IMR-90 (cell line): ENCODE measurements around the gene RBMS2. TPM values are rescaled to one million over a fixed set of nuclear protein-coding genes. Genes with fewer than 3 reads are reported as not detected.

ENCODE experiments used
- ATAC-seq: fragments of 200-7000 bp; cut with Tn5 transposase; 2 replicates; pipeline ENCODE4 v1.9.1; 2020; ENCODE audit warnings: low read depth, mild to moderate bottlenecking, moderate library complexity
- BruUV-seq: library from RNA; stranded (reverse); fragments of 400-500 nt; replicated peaks from 2 replicates; lab custom pipeline; 2021; lab: Mats Ljungman, UMichigan
- CTCF ChIA-PET: fragments of 300-600 bp; formaldehyde crosslinking; extraction: SDS; loops from one replicate; lab custom pipeline; 2021; ENCODE audit warnings: antibody characterized with exemption; lab: Yijun Ruan, JAX
- POLR2A ChIA-PET: fragments of 300-600 bp; sonication (Branson Sonifier 250); formaldehyde crosslinking; loops from one replicate; lab custom pipeline; 2022; ENCODE audit warnings: antibody characterized with exemption; ENCODE audit not compliant: unreplicated experiment; lab: Charles Lee
- DNase-seq: peaks from one replicate; pipeline ENCODE4 v3.0.0; 2013
- H2AFZ ChIP-seq: replicated peaks from 2 replicates; pipeline ENCODE3; 2013; ENCODE audit warnings: low read length, mild to moderate bottlenecking; ENCODE audit not compliant: poor library complexity
- H2AK5ac ChIP-seq: 2 replicates; pipeline ENCODE4 v1.6.1; 2013; ENCODE audit warnings: low read depth, low read length, inconsistent platforms
- H2AK9ac ChIP-seq: replicated peaks from 2 replicates; pipeline ENCODE3; 2013; ENCODE audit warnings: mild to moderate bottlenecking, low read depth, low read length, moderate library complexity; ENCODE audit not compliant: poor library complexity
- H2BK120ac ChIP-seq: 2 replicates; pipeline ENCODE4 v1.6.1; 2013; ENCODE audit warnings: low read depth, low read length, inconsistent platforms
- H2BK15ac ChIP-seq: 3 replicates; pipeline ENCODE4 v1.6.1; 2013; ENCODE audit warnings: low read depth, low read length, inconsistent platforms
- H2BK20ac ChIP-seq: 2 replicates; pipeline ENCODE4 v1.6.1; 2013; ENCODE audit warnings: low read depth, mild to moderate bottlenecking, inconsistent platforms, low read length, moderate library complexity
- H2BK5ac ChIP-seq: 2 replicates; pipeline ENCODE4 v1.6.1; 2013; ENCODE audit warnings: mild to moderate bottlenecking, low read depth, low read length, inconsistent platforms; ENCODE audit not compliant: poor library complexity, severe bottlenecking
- H3K14ac ChIP-seq: replicated peaks from 2 replicates; pipeline ENCODE4 v1.6.1; 2013; ENCODE audit warnings: low read depth, low read length, inconsistent platforms
- H3K18ac ChIP-seq: 2 replicates; pipeline ENCODE4 v1.6.1; 2013; ENCODE audit warnings: low read depth, low read length, control low read depth
- H3K23ac ChIP-seq: 2 replicates; pipeline ENCODE4 v1.6.1; 2013; ENCODE audit warnings: low read depth, low read length, inconsistent platforms
- H3K27ac ChIP-seq: 2 replicates; pipeline ENCODE4 v1.5.1; 2013; ENCODE audit warnings: mild to moderate bottlenecking, control low read depth, low read length; ENCODE audit not compliant: insufficient read depth
- H3K27me3 ChIP-seq: 2 replicates; pipeline ENCODE4 v1.6.1; 2013; ENCODE audit warnings: low read length; ENCODE audit not compliant: control insufficient read depth, insufficient read depth
- H3K36me3 ChIP-seq: 2 replicates; pipeline ENCODE4 v1.6.1; 2013; ENCODE audit warnings: low read length, mixed read lengths; ENCODE audit not compliant: control insufficient read depth, insufficient read depth
- H3K4ac ChIP-seq: 2 replicates; pipeline ENCODE4 v1.6.1; 2013; ENCODE audit warnings: low read depth, low read length, inconsistent platforms
- H3K4me1 ChIP-seq: 2 replicates; pipeline ENCODE4 v1.6.1; 2013; ENCODE audit warnings: low read length, mixed read lengths; ENCODE audit not compliant: control insufficient read depth, insufficient read depth
- H3K4me2 ChIP-seq: 2 replicates; pipeline ENCODE4 v1.6.1; 2013; ENCODE audit warnings: low read depth, mild to moderate bottlenecking, control low read depth, low read length, moderate library complexity
- H3K4me3 ChIP-seq: 2 replicates; pipeline ENCODE4 v1.5.1; 2013; ENCODE audit warnings: low read depth, mild to moderate bottlenecking, control low read depth, low read length, moderate library complexity; ENCODE audit not compliant: insufficient read depth
- H3K56ac ChIP-seq: 2 replicates; pipeline ENCODE4 v1.6.1; 2013; ENCODE audit warnings: low read length, inconsistent platforms; ENCODE audit not compliant: insufficient read depth; ENCODE audit errors: extremely low read depth
- H3K79me1 ChIP-seq, 2 experiments: 2 replicates each; pipeline ENCODE4 v1.6.1; 2013; ENCODE audit warnings: low read length in 2 of 2, inconsistent platforms in 1 of 2, low read depth in 1 of 2
- H3K9ac ChIP-seq: 2 replicates; pipeline ENCODE4 v1.6.1; 2013; ENCODE audit warnings: low read depth, low read length, control low read depth
- H3K9me1 ChIP-seq: 2 replicates; pipeline ENCODE4 v1.6.1; 2013; ENCODE audit warnings: low read length, inconsistent platforms; ENCODE audit not compliant: insufficient read depth
- H3K9me3 ChIP-seq: 2 replicates; pipeline ENCODE4 v1.6.1; 2013; ENCODE audit warnings: low read length; ENCODE audit not compliant: control insufficient read depth, insufficient read depth
- H4K20me1 ChIP-seq: 2 replicates; pipeline ENCODE4 v1.6.1; 2013; ENCODE audit warnings: low read length, inconsistent platforms; ENCODE audit not compliant: insufficient read depth
- H4K5ac ChIP-seq: 2 replicates; pipeline ENCODE4 v1.6.1; 2013; ENCODE audit warnings: mild to moderate bottlenecking, low read depth, low read length, control low read depth
- H4K8ac ChIP-seq, 2 experiments: 2 replicates each; pipeline ENCODE4 v1.6.1; 2013; ENCODE audit warnings: low read depth in 2 of 2, low read length in 2 of 2, control low read depth in 1 of 2, inconsistent platforms in 1 of 2
- H4K91ac ChIP-seq: 2 replicates; pipeline ENCODE4 v1.6.1; 2013; ENCODE audit warnings: low read depth, low read length, inconsistent platforms; ENCODE audit not compliant: insufficient read depth
- BHLHE40 ChIP-seq: fragments of 150-350 bp; IDR thresholded peaks from 2 replicates; pipeline ENCODE4 v1.6.1; 2016; ENCODE audit warnings: mild to moderate bottlenecking, low read depth, low read length
- CHD1 ChIP-seq: IDR thresholded peaks from 2 replicates; pipeline ENCODE4 v1.6.1; 2012; ENCODE audit warnings: low read depth, low read length, improper control_type of control experiment
- ELK1 ChIP-seq: fragments of 150-350 bp; IDR thresholded peaks from 2 replicates; pipeline ENCODE4 v1.6.1; 2016; ENCODE audit warnings: low read depth, mild to moderate bottlenecking, low read length, moderate library complexity, borderline replicate concordance
- FOS ChIP-seq: fragments of 150-350 bp; IDR thresholded peaks from 2 replicates; pipeline ENCODE4 v1.6.1; 2016; ENCODE audit warnings: low read depth, low read length
- MAZ ChIP-seq: IDR thresholded peaks from 2 replicates; pipeline ENCODE4 v1.6.1; 2012; ENCODE audit warnings: low read depth, mild to moderate bottlenecking, low read length, improper control_type of control experiment, moderate library complexity, borderline replicate concordance
- MXI1 ChIP-seq: IDR thresholded peaks from 2 replicates; pipeline ENCODE4 v1.6.1; 2012; ENCODE audit warnings: low read depth, mild to moderate bottlenecking, low read length, moderate library complexity, borderline replicate concordance
- NFE2L2 ChIP-seq: fragments of 150-350 bp; IDR thresholded peaks from 2 replicates; pipeline ENCODE4 v1.6.1; 2016; ENCODE audit warnings: low read depth, mild to moderate bottlenecking, low read length
- RFX5 ChIP-seq: IDR thresholded peaks from 2 replicates; pipeline ENCODE4 v1.8.0; 2012; ENCODE audit warnings: low read depth, mild to moderate bottlenecking, low read length, moderate library complexity
- USF2 ChIP-seq: fragments of 150-350 bp; IDR thresholded peaks from 2 replicates; pipeline ENCODE4 v1.6.1; 2017; ENCODE audit warnings: mild to moderate bottlenecking, antibody characterized with exemption, low read length, low read depth
- dilution Hi-C: fragments of 300-500 bp; cut with HindIII; formaldehyde crosslinking; loops from one replicate; pipeline ENCODE4 v1.14.3; 2018; ENCODE audit warnings: low sequenced_read_pairs; ENCODE audit not compliant: unreplicated experiment
- in situ Hi-C: fragments of 300-500 bp; cut with MboI; formaldehyde crosslinking; loops from 3 replicates; pipeline ENCODE4 v1.14.3; 2019; ENCODE audit warnings: low sequenced_read_pairs, inconsistent platforms, mixed read lengths
- intact Hi-C: fragments of 100-400 bp; cut with micrococcal nuclease; formaldehyde crosslinking; loops from 2 replicates; pipeline ENCODE4 v1.10.0; 2022
- polyA plus RNA-seq, 3 experiments: library from polyadenylated mRNA; depleted of rRNA; stranded (reverse); fragments of >200 nt; gene quantifications; 2 replicates each; pipeline ENCODE4 v1.2.3, GENCODE V29; 2012; ENCODE audit warnings: low replicate concordance in 1 of 3
- total RNA-seq: library from RNA; depleted of rRNA; stranded (reverse); fragments of >200 nt; gene quantifications from 2 replicates; pipeline ENCODE4 v1.2.3, GENCODE V29; 2012

RBMS2 gene
- total and polyA plus RNA-seq, 2 of the 4 experiments (the other 2 are of a cell fraction) = 38.0 to 43.6 TPM

GRCh38 chr12:56537546-56537945, 15.9 kb downstream of the RBMS2 start:
- Histone ChIP-seq H3K9ac (no peak overlapping the region), H4K8ac (no peak overlapping the region), H3K36me3 (peaks cover 6% of the 10 kb centered on the region), H4K5ac (no peak overlapping the region), H2AK5ac (no peak overlapping the region), H3K56ac (no peak overlapping the region), H3K23ac (no peak overlapping the region), H3K27ac (no peak overlapping the region; the same call in 1 of the 2 replicates), H3K4me2 (peak overlapping the region; percentile 92), H2BK5ac (peak overlapping the region; percentile 72), H2AK9ac (no peak overlapping the region), H3K9me3 (no peaks in the 10 kb centered on the region), H3K9me1 (peaks cover 18% of the 10 kb centered on the region), H4K91ac (no peak overlapping the region), H3K18ac (no peak overlapping the region; the same call in 1 of the 2 replicates), H3K79me1 (peaks cover 2 to 51% of the 10 kb centered on the region in 2 experiments; a peak in 3 of 4 replicates), H2BK20ac (no peak overlapping the region), H3K14ac (no peak overlapping the region), H3K27me3 (no peaks in the 10 kb centered on the region), H3K4ac (no peak overlapping the region), H2AFZ (no peak overlapping the region), H4K20me1 (peaks cover 66% of the 10 kb centered on the region), H2BK120ac (no peak overlapping the region), H3K4me3 (no peak overlapping the region), H3K4me1 (peaks cover 7% of the 10 kb centered on the region), H2BK15ac (no peak overlapping the region)
- intact Hi-C loops (no loop called here), dilution Hi-C loops (no loop called here), in situ Hi-C loops (no loop called here)
- BruUV-seq = no TSS peak
- POLR2A ChIA-PET = no interaction called here
- CTCF ChIA-PET = no interaction called here
- ATAC-seq = no peak
- TF ChIP-seq MAZ (no peak), NFE2L2 (no peak), ELK1 (no peak), MXI1 (no peak), FOS (no peak), USF2 (no peak), RFX5 (no peak), BHLHE40 (no peak), CHD1 (no peak)
- DNase-seq = no peak
